ENCODE measurements around the gene RPL36AL. TPM values are rescaled to one million over a fixed set of nuclear protein-coding genes. Genes with fewer than 3 reads are reported as not detected.

RPL36AL gene
- total and polyA plus RNA-seq, 10 of the 15 experiments (the other 5 are each of a cell fraction or from before 2014, with no cell fraction given), result 222 to 1,379 (median 545) TPM

- TF ChIP-seq USF2 (IDR thresholded peaks at IDR 0.05; ENCODE audit: borderline replicate concordance, low read depth, low read length), result no peak
- TF ChIP-seq BHLHE40 (IDR thresholded peaks at IDR 0.05; ENCODE audit: borderline replicate concordance in 1 of 2, low read depth in 2 of 2, low read length in 1 of 2), result peak in 1 of 2 experiments; percentile 72; a peak in 2 of 4 replicates
- TF ChIP-seq TAF1 (IDR thresholded peaks at IDR 0.05; ENCODE audit: borderline replicate concordance, low read depth, low read length), result no peak
- TF ChIP-seq EGR1 (IDR thresholded peaks at IDR 0.05; ENCODE audit: borderline replicate concordance in 1 of 2, low read depth in 2 of 2, low read length in 2 of 2), result no peak
- TF ChIP-seq SIX5 (IDR thresholded peaks at IDR 0.05; ENCODE audit: low read depth, low read length, severe bottlenecking), result no peak
- TF ChIP-seq MAX (IDR thresholded peaks at IDR 0.05; ENCODE audit: low read depth, low read length), result peak; percentile 76
- no peak for TF ChIP-seq CTCF (IDR thresholded peaks at IDR 0.05 in 2 of 3, conservative IDR thresholded peaks at IDR 0.05 in 1 of 3; ENCODE audit: control insufficient read depth in 2 of 3, extremely low read depth in 1 of 3, insufficient read depth in 1 of 3, low read depth in 3 of 3, low read length in 3 of 3)
- TF ChIP-seq BCLAF1 (IDR thresholded peaks at IDR 0.05), result no peak
- TF ChIP-seq ZBTB11 (CRISPR knock-in tag; IDR thresholded peaks at IDR 0.05), result no peak
- TF ChIP-seq TCF3 (IDR thresholded peaks at IDR 0.05; ENCODE audit: borderline replicate concordance, insufficient read depth, low read depth, low read length), result no peak
- no peak for TF ChIP-seq E2F4 (IDR thresholded peaks at IDR 0.05; ENCODE audit: low read depth, low read length)
- no peak for TF ChIP-seq SP1 (IDR thresholded peaks at IDR 0.05; ENCODE audit: low read depth, low read length)
These were observed 14.3 kb upstream of the RPL36AL start, which contains the start of gene DNAAF2 (continued) for GRCh38 chr14:49634547-49635334.
